H1 (cell line): ENCODE data around the gene COA1. TPM values are rescaled to one million over a fixed set of nuclear protein-coding genes. Genes with fewer than 3 reads are reported as not detected.

ENCODE experiments used
- CTCF ChIA-PET: fragments of 300-600 bp; sonication (Branson Sonifier 250); formaldehyde crosslinking; loops from one replicate; lab custom pipeline; 2021; ENCODE audit not compliant: partially characterized antibody; lab: Charles Lee
- POLR2A ChIA-PET: fragments of 300-600 bp; sonication (Branson Sonifier 250); formaldehyde crosslinking; loops from one replicate; lab custom pipeline; 2021; ENCODE audit warnings: inconsistent platforms; ENCODE audit not compliant: partially characterized antibody; lab: Charles Lee
- DNase-seq, 2 experiments: peaks; one replicate each; pipeline versions ENCODE4 v3.0.0 to v3.0.0-alpha.2; 2010 to 2022; ENCODE audit warnings: low spot score in 2 of 2, low read depth in 1 of 2, mixed read lengths in 1 of 2
- FAIRE-seq: peaks from 2 replicates; lab custom pipeline; 2011; peaks lifted over from hg19 to GRCh38; lab: Jason Lieb, UNC
- H2AFZ ChIP-seq: 2 replicates; pipeline ENCODE4 v1.8.1; 2012; ENCODE audit warnings: low read length, inconsistent platforms
- H2AK5ac ChIP-seq: 2 replicates; pipeline ENCODE4 v1.6.1; 2013; ENCODE audit warnings: low read depth, low read length
- H2BK120ac ChIP-seq: replicated peaks from 2 replicates; pipeline ENCODE3; 2013; ENCODE audit warnings: low read depth, low read length, inconsistent platforms
- H2BK12ac ChIP-seq: 2 replicates; pipeline ENCODE4 v1.6.1; 2013; ENCODE audit warnings: low read depth, low read length
- H2BK15ac ChIP-seq: 2 replicates; pipeline ENCODE4 v1.6.1; 2013; ENCODE audit warnings: low read length
- H2BK20ac ChIP-seq: 2 replicates; pipeline ENCODE4 v1.6.1; 2013; ENCODE audit warnings: low read length
- H2BK5ac ChIP-seq: 2 replicates; pipeline ENCODE4 v1.6.1; 2013; ENCODE audit warnings: low read depth, low read length
- H3K14ac ChIP-seq: 2 replicates; pipeline ENCODE4 v1.6.1; 2013; ENCODE audit warnings: inconsistent platforms; ENCODE audit not compliant: insufficient read length
- H3K18ac ChIP-seq: 2 replicates; pipeline ENCODE4 v1.6.1; 2013; ENCODE audit warnings: low read length; ENCODE audit errors: extremely low read depth
- H3K23ac ChIP-seq: 2 replicates; pipeline ENCODE4 v1.6.1; 2013; ENCODE audit warnings: inconsistent platforms; ENCODE audit not compliant: insufficient read length
- H3K23me2 ChIP-seq: 2 replicates; pipeline ENCODE4 v1.6.1; 2013; ENCODE audit warnings: low read depth, low read length
- H3K27ac ChIP-seq: 2 replicates; pipeline ENCODE4 v1.6.1; 2011; ENCODE audit warnings: low read depth, low read length, inconsistent platforms
- H3K27me3 ChIP-seq, 4 experiments: replicated peaks in 1 of 4; 1 replicate in 1 of 4; 2 replicates in 3 of 4; pipeline versions ENCODE4 v1.6.1 to v1.8.1; 2011 to 2013; ENCODE audit warnings: low read length in 3 of 4, mild to moderate bottlenecking in 3 of 4, inconsistent platforms in 2 of 4, mixed read lengths in 2 of 4, moderate library complexity in 1 of 4; ENCODE audit not compliant: control insufficient read depth in 3 of 4, insufficient read depth in 3 of 4; ENCODE audit errors: extremely low read depth in 1 of 4
- H3K36me3 ChIP-seq, 4 experiments: 2 replicates each; pipeline versions ENCODE4 v1.6.1 to v1.8.1; 2011 to 2013; ENCODE audit warnings: mild to moderate bottlenecking in 4 of 4, low read length in 3 of 4, moderate library complexity in 2 of 4, control low read depth in 1 of 4, inconsistent platforms in 1 of 4; ENCODE audit not compliant: insufficient read depth in 4 of 4, control insufficient read depth in 2 of 4
- H3K4ac ChIP-seq: replicated peaks from 2 replicates; pipeline ENCODE3; 2013; ENCODE audit warnings: low read length, low read depth, mixed read lengths, inconsistent platforms; ENCODE audit not compliant: insufficient read length
- H3K4me1 ChIP-seq, 4 experiments: replicated peaks in 1 of 4; 1 replicate in 1 of 4; 2 replicates in 3 of 4; pipeline versions ENCODE4 v1.6.1 to v1.8.1; 2011 to 2013; ENCODE audit warnings: low read length in 3 of 4, inconsistent platforms in 2 of 4, mixed read lengths in 1 of 4; ENCODE audit not compliant: insufficient read depth in 4 of 4, control insufficient read depth in 3 of 4
- H3K4me2 ChIP-seq, 2 experiments: 2 replicates each; pipeline versions ENCODE4 v1.6.1 to v1.8.1; 2011 to 2013; ENCODE audit warnings: low read depth in 2 of 2, low read length in 2 of 2, control low read depth in 1 of 2, inconsistent platforms in 1 of 2, mild to moderate bottlenecking in 1 of 2; ENCODE audit not compliant: insufficient read depth in 1 of 2
- H3K4me3 ChIP-seq, 4 experiments: fragments of 200-600, 300-600 bp in 1 of 4; sonication (generic), shearing (Covaris generic), sonication (Bioruptor Twin) in 1 of 4; 2 replicates each; pipeline versions ENCODE4 v1.5.1 to v1.8.1; 2011 to 2016; ENCODE audit warnings: low read length in 4 of 4, low read depth in 3 of 4, control low read depth in 2 of 4, inconsistent platforms in 2 of 4, mild to moderate bottlenecking in 2 of 4, mixed read lengths in 1 of 4, moderate library complexity in 1 of 4; ENCODE audit not compliant: insufficient read depth in 2 of 4; ENCODE audit errors: extremely low read depth in 1 of 4
- H3K56ac ChIP-seq: replicated peaks from 2 replicates; pipeline ENCODE3; 2013; ENCODE audit warnings: low read depth, mild to moderate bottlenecking, mixed read lengths, low read length, inconsistent platforms; ENCODE audit not compliant: insufficient read length
- H3K79me1 ChIP-seq: 2 replicates; pipeline ENCODE4 v1.6.1; 2013; ENCODE audit warnings: low read depth, low read length, control low read depth
- H3K79me2 ChIP-seq, 2 experiments: 2 replicates each; pipeline versions ENCODE4 v1.6.1 to v1.8.1; 2012 to 2013; ENCODE audit warnings: low read length in 2 of 2, mild to moderate bottlenecking in 2 of 2, inconsistent platforms in 1 of 2; ENCODE audit not compliant: insufficient read depth in 2 of 2, control insufficient read depth in 1 of 2
- H3K9ac ChIP-seq, 4 experiments: replicated peaks in 1 of 4; 1 replicate in 1 of 4; 2 replicates in 3 of 4; pipeline versions ENCODE4 v1.6.1 to v1.8.1; 2011 to 2013; ENCODE audit warnings: low read depth in 3 of 4, low read length in 3 of 4, control low read depth in 2 of 4, mild to moderate bottlenecking in 2 of 4, moderate library complexity in 2 of 4, inconsistent platforms in 1 of 4; ENCODE audit errors: extremely low read depth in 1 of 4
- H3K9me3 ChIP-seq, 2 experiments: 2 replicates each; pipeline versions ENCODE4 v1.6.1 to v1.8.1; 2012 to 2013; ENCODE audit warnings: mild to moderate bottlenecking in 2 of 2, moderate library complexity in 2 of 2, control low read depth in 1 of 2, inconsistent platforms in 1 of 2, low read depth in 1 of 2, low read length in 1 of 2, mixed read lengths in 1 of 2; ENCODE audit not compliant: insufficient read depth in 2 of 2
- H4K20me1 ChIP-seq, 2 experiments: replicated peaks in 1 of 2; 2 replicates each; pipeline versions ENCODE3 to v1.8.1; 2011 to 2013; ENCODE audit warnings: inconsistent platforms in 2 of 2, low read length in 2 of 2, mild to moderate bottlenecking in 1 of 2; ENCODE audit not compliant: insufficient read depth in 2 of 2, control insufficient read depth in 1 of 2
- H4K5ac ChIP-seq: 2 replicates; pipeline ENCODE4 v1.6.1; 2013; ENCODE audit warnings: low read length, low read depth, mixed read lengths, inconsistent platforms; ENCODE audit not compliant: insufficient read length
- H4K8ac ChIP-seq: 2 replicates; pipeline ENCODE4 v1.8.0; 2013; ENCODE audit warnings: mild to moderate bottlenecking, moderate library complexity, low read length, inconsistent platforms; ENCODE audit not compliant: insufficient read depth; ENCODE audit errors: extremely low read depth
- H4K91ac ChIP-seq: replicated peaks from 2 replicates; pipeline ENCODE3; 2013; ENCODE audit warnings: low read length, mixed read lengths, inconsistent platforms; ENCODE audit not compliant: insufficient read length
- BRCA1 ChIP-seq: IDR thresholded peaks from 2 replicates; pipeline ENCODE4 v1.6.1; 2012; ENCODE audit warnings: low read depth, low read length, improper control_type of control experiment
- CBX5 ChIP-seq: fragments of 300-800, 300-1000 bp; sonication (generic); IDR thresholded peaks from 2 replicates; pipeline ENCODE4 v1.7.1; 2016; ENCODE audit warnings: antibody characterized with exemption, low read length, low read depth
- CHD2 ChIP-seq: IDR thresholded peaks from 2 replicates; pipeline ENCODE4 v1.6.1; 2012; ENCODE audit warnings: low read length, improper control_type of control experiment
- EGR1 ChIP-seq: IDR thresholded peaks from 2 replicates; pipeline ENCODE4 v1.6.1; 2011; ENCODE audit warnings: low read depth, low read length, borderline replicate concordance
- EZH2 ChIP-seq: fragments of 200-600 bp; sonication (generic); IDR thresholded peaks from 2 replicates; pipeline ENCODE4 v1.7.1; 2012; ENCODE audit warnings: low read depth, mild to moderate bottlenecking, moderate library complexity, low read length, inconsistent platforms; ENCODE audit not compliant: severe bottlenecking
- GABPA ChIP-seq: IDR thresholded peaks from 2 replicates; pipeline ENCODE4 v1.6.1; 2011; ENCODE audit warnings: mild to moderate bottlenecking, low read length, moderate library complexity, borderline replicate concordance; ENCODE audit not compliant: insufficient read depth
- GTF2F1 ChIP-seq: IDR thresholded peaks from 2 replicates; pipeline ENCODE4 v1.6.1; 2012; ENCODE audit warnings: low read depth, low read length, improper control_type of control experiment, borderline replicate concordance
- KDM4A ChIP-seq: IDR thresholded peaks from one replicate; pipeline ENCODE4 v1.7.1; 2012; ENCODE audit warnings: low read depth, mild to moderate bottlenecking, moderate library complexity, low read length, inconsistent platforms; ENCODE audit not compliant: severe bottlenecking
- PHF8 ChIP-seq: fragments of 200-600 bp; sonication (generic); conservative IDR thresholded peaks from 2 replicates; pipeline ENCODE4 v1.7.1; 2012; ENCODE audit warnings: low read depth, mild to moderate bottlenecking, inconsistent platforms, low read length, moderate library complexity
- RXRA ChIP-seq: IDR thresholded peaks from 2 replicates; pipeline ENCODE4 v1.6.1; 2011; ENCODE audit warnings: low read depth, mild to moderate bottlenecking, low read length, moderate library complexity; ENCODE audit not compliant: insufficient read depth
- SIX5 ChIP-seq: IDR thresholded peaks from 2 replicates; pipeline ENCODE4 v1.6.1; 2011; ENCODE audit warnings: mild to moderate bottlenecking, low read depth, low read length
- SP4 ChIP-seq: IDR thresholded peaks from 2 replicates; pipeline ENCODE4 v1.6.1; 2012; ENCODE audit warnings: low read length, inconsistent platforms
- SRF ChIP-seq: IDR thresholded peaks from 2 replicates; pipeline ENCODE4 v1.6.1; 2011; ENCODE audit warnings: mild to moderate bottlenecking, low read depth, low read length, moderate library complexity
- TAF1 ChIP-seq: IDR thresholded peaks from 2 replicates; pipeline ENCODE4 v1.6.1; 2011; ENCODE audit warnings: mild to moderate bottlenecking, low read depth, low read length
- TAF7 ChIP-seq: optimal IDR thresholded peaks from 2 replicates; pipeline ENCODE3; 2011; ENCODE audit warnings: low read depth, mild to moderate bottlenecking, inconsistent platforms, low read length, moderate library complexity, borderline replicate concordance
- TCF12 ChIP-seq: IDR thresholded peaks from 2 replicates; pipeline ENCODE4 v1.6.1; 2011; ENCODE audit warnings: low read depth, mild to moderate bottlenecking, low read length
- WGBS, 2 experiments: shearing (Covaris generic) in 1 of 2; methylation state at CpG; one replicate each; pipeline versions ENCODE4 v1.1.6 to v1.1.7; 2013 to 2015; ENCODE audit warnings: low lambda C conversion rate in 2 of 2, mixed read lengths in 2 of 2, inconsistent platforms in 1 of 2, low coverage in 1 of 2, missing lambda C conversion rate in 1 of 2; ENCODE audit not compliant: insufficient replicate concordance in 2 of 2, insufficient coverage in 1 of 2, insufficient read length in 1 of 2; ENCODE audit errors: extremely low coverage in 1 of 2, missing lambda C conversion rate in 1 of 2; 5-methylcytosine and 5-hydroxymethylcytosine counted together
- polyA plus RNA-seq, 7 experiments: library from polyadenylated mRNA; depleted of rRNA in 3 of 7; stranded (reverse) in 5 of 7; unstranded in 2 of 7; fragments of >200 nt in 5 of 7; fragments of 200-250 nt in 2 of 7; gene quantifications; 1 replicate in 5 of 7; 2 replicates in 1 of 7; 4 replicates in 1 of 7; pipeline versions ENCODE4 v1.2.1 to v1.2.3, GENCODE V29; 2011 to 2013; ENCODE audit warnings: missing spikeins in 2 of 7, mixed read lengths in 2 of 7
- total RNA-seq: library from RNA; stranded (reverse); fragmentation: NEBNext Ultra II Directional; extraction: Animal tissue kit (Norgen Biotek cat#: 25700); gene quantifications from 2 replicates; pipeline ENCODE4 v1.2.1, GENCODE V29; 2021

Gene COA1
- total and polyA plus RNA-seq, 2 of the 8 experiments (the other 6 are each of a cell fraction or from before 2014, with no cell fraction given), result 98.6 to 143 TPM

GRCh38 chr7:43680736-43681135 lies 48.6 kb downstream of the COA1 start:
- Histone ChIP-seq H3K9ac (no peak overlapping the region), H4K91ac (no peak overlapping the region), H3K36me3 (peaks cover 0 to 2% (median 0%) of the 10 kb centered on the region in 4 experiments; a peak in 1 of 8 replicates), H3K27me3 (no peaks in the 10 kb centered on the region), H2BK12ac (no peak overlapping the region), H3K4ac (no peak overlapping the region), H2BK5ac (no peak overlapping the region), H3K23ac (no peak overlapping the region), H4K5ac (no peak overlapping the region), H3K27ac (no peak overlapping the region), H3K23me2 (no peaks in the 10 kb centered on the region), H3K14ac (no peak overlapping the region), H3K4me3 (no peak overlapping the region), H3K9me3 (peaks cover 10% of the 10 kb centered on the region in 2 experiments; a peak in 3 of 4 replicates), H4K20me1 (no peaks in the 10 kb centered on the region), H2BK20ac (no peak overlapping the region), H2BK120ac (no peak overlapping the region), H2BK15ac (no peak overlapping the region), H2AFZ (no peak overlapping the region), H4K8ac (no peak overlapping the region), H3K56ac (no peak overlapping the region), H3K18ac (no peak overlapping the region), H3K79me1 (peaks cover 2% of the 10 kb centered on the region; the same call in 1 of the 2 replicates), H2AK5ac (no peak overlapping the region), H3K79me2 (peaks cover 2 to 100% of the 10 kb centered on the region in 2 experiments), H3K4me1 (no peaks in the 10 kb centered on the region), H3K4me2 (no peak overlapping the region)
- ChIA-PET CTCF (no interaction called here), POLR2A (no interaction called here)
- FAIRE-seq, result no peak
- DNase-seq, result no peak
- WGBS, 2 experiments, result 94% methylated on average over 3 of the region's 3 CpGs; no CpG with 5 or more reads in 1 of the 2 experiments
- no peak for TF ChIP-seq SRF
- TF ChIP-seq PHF8, result no peak
- no peak for TF ChIP-seq TCF12
- no peak for TF ChIP-seq SP4
- no peak for TF ChIP-seq TAF7
- no peak for TF ChIP-seq SIX5
- TF ChIP-seq EZH2, result no peak
- TF ChIP-seq GTF2F1, result no peak
- TF ChIP-seq BRCA1, result no peak
- no peak for TF ChIP-seq TAF1
- no peak for TF ChIP-seq CHD2
- no peak for TF ChIP-seq GABPA
- no peak for TF ChIP-seq RXRA
- no peak for TF ChIP-seq CBX5
- TF ChIP-seq EGR1, result no peak
- TF ChIP-seq KDM4A, result no peak
